Activated naive CD8-positive, alpha-beta T cell treated with anti-CD3 and anti-CD28 coated beads for 36 hours (primary cell): ENCODE measurements around the gene CADM2. TPM values are rescaled to one million over a fixed set of nuclear protein-coding genes. Genes with fewer than 3 reads are reported as not detected.

Experiments
- DNase-seq: peaks from one replicate; pipeline ENCODE4 v3.0.0; 2021
- H3K27ac Mint-ChIP-seq: one replicate; pipeline ENCODE4 v1.8.0; 2022; ENCODE audit warnings: mild to moderate bottlenecking, moderate library complexity, mixed read lengths
- H3K27me3 Mint-ChIP-seq: one replicate; pipeline ENCODE4 v1.8.0; 2022; ENCODE audit warnings: mild to moderate bottlenecking, mixed read lengths
- H3K36me3 Mint-ChIP-seq: one replicate; pipeline ENCODE4 v1.8.0; 2021; ENCODE audit warnings: mild to moderate bottlenecking, mixed read lengths
- H3K4me1 Mint-ChIP-seq: one replicate; pipeline ENCODE4 v1.8.0; 2021; ENCODE audit warnings: mixed read lengths
- H3K4me3 Mint-ChIP-seq: one replicate; pipeline ENCODE4 v1.8.0; 2022; ENCODE audit warnings: mild to moderate bottlenecking, moderate library complexity, mixed read lengths
- H3K9me3 Mint-ChIP-seq: one replicate; pipeline ENCODE4 v1.8.0; 2022; ENCODE audit warnings: mixed read lengths
- total RNA-seq, 2 experiments: library from RNA; stranded (reverse); gene quantifications; one replicate each; pipeline ENCODE4 v1.2.3, GENCODE V29; 2021

CADM2 gene
- total RNA-seq, 2 experiments from 2014 or later: 0.21 to 0.40 TPM

- DNase-seq: no peak
- no peaks in the 10 kb centered on the region for H3K27me3 Mint-ChIP-seq
- H3K27ac Mint-ChIP-seq: no peak overlapping the region
- no peaks in the 10 kb centered on the region for H3K36me3 Mint-ChIP-seq
- no peaks in the 10 kb centered on the region for H3K4me1 Mint-ChIP-seq
- no peak overlapping the region for H3K4me3 Mint-ChIP-seq
- H3K9me3 Mint-ChIP-seq: no peaks in the 10 kb centered on the region
These were observed 549.9 kb downstream of the CADM2 start for GRCh38 chr3:85508659-85509058.

DNA sequence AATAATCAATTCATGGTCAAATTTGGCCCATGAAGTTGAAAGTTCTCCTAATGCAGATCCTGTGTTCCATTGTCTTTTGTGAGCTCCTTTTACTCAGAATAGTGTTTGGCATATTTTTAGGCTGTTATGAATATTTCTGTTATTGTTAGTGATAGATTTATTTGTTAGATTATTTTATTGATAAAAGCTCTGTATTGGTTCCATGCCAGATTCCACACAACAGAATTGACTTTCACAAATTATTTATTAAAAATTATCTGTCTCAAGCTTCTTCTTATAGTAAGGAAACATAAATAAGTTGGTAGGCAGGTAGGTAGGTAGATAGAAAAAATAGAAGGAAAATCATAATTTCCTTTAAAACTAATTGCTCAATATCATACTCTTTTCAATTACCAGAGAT, 557.4 kb downstream of the CADM2 start:
- Mint-ChIP-seq H3K4me3 (no peak overlapping the region), H3K27me3 (no peaks in the 10 kb centered on the region), H3K27ac (no peak overlapping the region), H3K36me3 (no peaks in the 10 kb centered on the region), H3K4me1 (no peaks in the 10 kb centered on the region), H3K9me3 (no peaks in the 10 kb centered on the region)
- no peak for DNase-seq

DNA sequence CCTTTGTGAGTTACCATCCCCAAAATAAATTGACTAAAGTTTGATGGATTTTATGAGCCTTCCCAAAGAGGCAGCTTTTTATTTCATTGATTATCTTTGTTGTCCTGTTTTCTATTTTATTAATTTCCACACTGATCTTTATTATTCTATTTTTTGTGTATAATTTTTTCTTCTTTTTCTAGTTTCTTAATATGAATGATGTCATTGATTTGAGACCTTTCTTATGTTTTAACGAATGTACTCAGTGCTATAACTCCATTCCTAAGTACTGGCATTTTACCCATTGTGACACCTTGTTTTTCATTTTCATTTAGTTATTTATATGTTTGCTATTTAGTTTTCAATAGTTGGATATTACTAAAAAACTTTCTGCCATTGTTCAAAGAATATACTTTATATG, 565.3 kb downstream of the CADM2 start:
- Mint-ChIP-seq H3K27ac (no peak overlapping the region), H3K27me3 (no peaks in the 10 kb centered on the region), H3K4me3 (no peak overlapping the region), H3K9me3 (no peaks in the 10 kb centered on the region), H3K36me3 (no peaks in the 10 kb centered on the region), H3K4me1 (no peaks in the 10 kb centered on the region)
- no peak for DNase-seq

DNA sequence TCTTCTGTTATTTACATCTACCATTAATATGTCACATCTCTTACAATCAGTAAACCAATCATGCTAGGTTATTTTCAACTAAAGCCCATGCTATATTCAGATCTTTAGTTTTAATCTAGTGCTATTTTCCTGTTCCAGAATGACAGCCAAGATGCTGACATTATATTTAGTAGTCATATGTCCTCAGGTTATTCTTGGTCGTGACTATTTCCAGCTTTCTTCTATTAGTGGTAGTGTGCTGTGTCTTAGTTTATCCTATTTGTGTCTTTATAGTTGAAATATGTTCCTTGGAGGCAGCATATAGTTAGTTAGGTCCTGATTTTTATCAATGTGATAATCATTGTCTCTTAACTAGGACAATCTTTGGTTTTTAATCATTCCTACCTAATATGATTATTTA, 566.5 kb downstream of the CADM2 start:
- H3K27me3 Mint-ChIP-seq: no peaks in the 10 kb centered on the region
- no peaks in the 10 kb centered on the region for H3K36me3 Mint-ChIP-seq

DNA sequence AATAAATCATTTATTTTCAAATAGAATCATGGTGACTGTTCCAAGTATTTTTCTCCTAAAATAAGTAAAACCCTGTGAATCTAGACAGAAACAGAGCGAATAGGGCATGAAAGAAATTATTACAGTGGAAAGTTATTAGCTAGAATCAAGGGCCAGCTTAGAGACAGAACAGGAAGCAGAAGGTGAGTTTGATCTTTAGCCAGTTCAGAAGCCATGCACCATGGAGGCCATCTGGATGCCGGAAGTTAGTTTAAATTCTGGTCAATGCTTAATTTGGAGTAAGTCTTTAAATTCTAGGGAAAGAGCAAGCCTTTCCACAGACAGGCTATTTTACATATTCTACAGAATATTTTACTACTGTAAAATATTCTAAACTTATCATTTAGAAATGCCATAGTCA, 574.8 kb downstream of the CADM2 start:
- H3K4me3 Mint-ChIP-seq: no peak overlapping the region
- H3K9me3 Mint-ChIP-seq: peaks cover 6% of the 10 kb centered on the region
- H3K4me1 Mint-ChIP-seq: no peaks in the 10 kb centered on the region
- H3K27ac Mint-ChIP-seq: no peak overlapping the region
- H3K36me3 Mint-ChIP-seq: no peaks in the 10 kb centered on the region
- H3K27me3 Mint-ChIP-seq: no peaks in the 10 kb centered on the region
- no peak for DNase-seq

More for the DNA sequence above, 566.5 kb downstream of the CADM2 start:
- no peak overlapping the region for H3K4me3 Mint-ChIP-seq
- DNase-seq: no peak
- H3K4me1 Mint-ChIP-seq: no peaks in the 10 kb centered on the region
- H3K27ac Mint-ChIP-seq: no peak overlapping the region
- H3K9me3 Mint-ChIP-seq: no peaks in the 10 kb centered on the region

- no peak overlapping the region for H3K4me3 Mint-ChIP-seq
- H3K36me3 Mint-ChIP-seq: no peaks in the 10 kb centered on the region
- DNase-seq: no peak
These were observed 576.7 kb downstream of the CADM2 start for GRCh38 chr3:85535517-85535916.

DNA sequence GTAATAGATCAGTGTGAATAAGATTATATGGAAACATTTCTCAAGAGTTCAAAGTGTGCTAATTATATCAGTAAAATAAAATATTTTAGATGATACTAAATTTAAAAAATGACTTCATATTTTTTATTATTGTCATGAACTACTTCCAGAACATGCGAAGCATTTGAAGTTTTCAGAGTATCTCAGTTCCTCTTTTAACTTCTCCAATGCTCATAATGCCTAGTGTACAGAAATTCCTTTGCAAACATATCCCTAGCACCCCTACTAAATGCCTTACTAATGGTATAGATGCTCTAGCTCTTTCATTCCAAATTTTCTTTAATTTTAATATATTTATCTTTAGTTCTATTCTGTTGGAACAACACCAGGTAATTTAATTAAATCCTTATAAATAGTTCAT, 580.4 kb downstream of the CADM2 start:
- DNase-seq: no peak
- no peak overlapping the region for H3K4me3 Mint-ChIP-seq
- H3K27me3 Mint-ChIP-seq: no peaks in the 10 kb centered on the region
- H3K27ac Mint-ChIP-seq: no peak overlapping the region
- H3K9me3 Mint-ChIP-seq: peaks cover 3% of the 10 kb centered on the region
- no peaks in the 10 kb centered on the region for H3K36me3 Mint-ChIP-seq
- no peaks in the 10 kb centered on the region for H3K4me1 Mint-ChIP-seq

More at GRCh38 chr3:85535517-85535916, 576.7 kb downstream of the CADM2 start:
- Mint-ChIP-seq H3K27ac (no peak overlapping the region), H3K27me3 (no peaks in the 10 kb centered on the region), H3K4me1 (no peaks in the 10 kb centered on the region), H3K9me3 (peaks cover 7% of the 10 kb centered on the region)

- H3K27ac Mint-ChIP-seq: no peak overlapping the region
- no peak overlapping the region for H3K4me3 Mint-ChIP-seq
- no peaks in the 10 kb centered on the region for H3K27me3 Mint-ChIP-seq
- no peaks in the 10 kb centered on the region for H3K4me1 Mint-ChIP-seq
- H3K36me3 Mint-ChIP-seq: no peaks in the 10 kb centered on the region
- no peaks in the 10 kb centered on the region for H3K9me3 Mint-ChIP-seq
- DNase-seq: no peak
These were observed 595.4 kb downstream of the CADM2 start for GRCh38 chr3:85554153-85554552.

DNA sequence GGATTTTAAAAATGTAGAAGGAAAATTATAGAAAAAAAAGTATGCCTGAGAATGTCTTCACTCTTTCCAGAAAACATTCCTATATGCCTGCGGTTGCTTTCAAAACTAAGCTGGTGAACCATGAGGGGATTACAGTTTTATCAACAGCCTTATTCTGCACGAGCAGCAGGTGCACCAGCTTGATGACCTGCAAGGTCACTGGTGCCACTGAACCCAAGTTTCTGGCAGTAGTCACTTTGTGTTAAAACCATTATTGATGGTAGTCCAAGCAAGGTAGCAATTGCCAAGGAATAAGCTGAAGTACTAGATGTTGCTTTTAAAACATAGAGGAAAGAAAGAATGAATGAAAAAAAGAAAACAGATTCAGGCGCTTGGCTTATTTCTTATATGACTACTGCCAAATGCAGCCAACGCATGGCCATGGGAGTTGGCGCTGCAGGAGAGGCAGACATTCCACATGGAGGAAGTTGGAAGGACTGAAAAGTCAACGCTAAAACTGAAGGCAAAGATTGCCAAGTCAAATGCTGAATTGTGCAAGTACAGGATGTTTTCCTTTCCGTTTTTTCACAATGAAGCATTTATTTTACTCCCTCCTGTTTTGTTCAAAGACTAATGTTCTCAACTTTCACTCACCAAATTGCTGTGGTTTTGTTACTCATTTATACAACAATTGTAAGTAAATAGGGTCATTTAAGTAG, 601.4 kb downstream of the CADM2 start:
- no peak overlapping the region for H3K27ac Mint-ChIP-seq
- no peaks in the 10 kb centered on the region for H3K36me3 Mint-ChIP-seq
- DNase-seq: no peak
- no peaks in the 10 kb centered on the region for H3K27me3 Mint-ChIP-seq
- H3K9me3 Mint-ChIP-seq: no peaks in the 10 kb centered on the region
- no peaks in the 10 kb centered on the region for H3K4me1 Mint-ChIP-seq
- H3K4me3 Mint-ChIP-seq: no peak overlapping the region

GRCh38 chr3:85567071-85567676, 608.4 kb downstream of the CADM2 start:
- H3K4me3 Mint-ChIP-seq: no peak overlapping the region
- H3K36me3 Mint-ChIP-seq: no peaks in the 10 kb centered on the region
- H3K27ac Mint-ChIP-seq: no peak overlapping the region
- no peaks in the 10 kb centered on the region for H3K9me3 Mint-ChIP-seq
- no peaks in the 10 kb centered on the region for H3K27me3 Mint-ChIP-seq
- H3K4me1 Mint-ChIP-seq: no peaks in the 10 kb centered on the region
- peak; percentile 27 for DNase-seq

DNA sequence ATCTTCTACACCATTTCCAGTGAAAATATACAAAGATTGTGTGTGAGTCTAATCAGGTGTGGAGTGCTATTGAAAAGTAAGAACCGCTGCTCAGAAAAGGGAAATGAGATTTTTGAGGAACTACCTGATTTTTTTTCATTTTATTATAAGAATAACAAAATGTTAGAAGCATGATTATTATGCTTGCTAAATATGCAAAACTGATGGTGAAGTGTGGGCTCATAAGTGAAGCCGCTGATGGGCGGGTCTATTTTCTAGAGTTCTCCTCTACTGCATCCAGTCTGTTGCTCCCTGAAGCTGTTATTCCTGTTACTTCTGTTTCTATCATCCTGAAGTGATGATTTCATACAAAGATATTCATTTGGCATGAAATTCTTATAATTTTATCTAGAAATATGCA, 612.0 kb downstream of the CADM2 start:
- H3K27ac Mint-ChIP-seq: no peak overlapping the region
- H3K27me3 Mint-ChIP-seq: no peaks in the 10 kb centered on the region
- no peaks in the 10 kb centered on the region for H3K4me1 Mint-ChIP-seq
- H3K4me3 Mint-ChIP-seq: no peak overlapping the region
- H3K9me3 Mint-ChIP-seq: no peaks in the 10 kb centered on the region
- no peak for DNase-seq
- no peaks in the 10 kb centered on the region for H3K36me3 Mint-ChIP-seq

DNA sequence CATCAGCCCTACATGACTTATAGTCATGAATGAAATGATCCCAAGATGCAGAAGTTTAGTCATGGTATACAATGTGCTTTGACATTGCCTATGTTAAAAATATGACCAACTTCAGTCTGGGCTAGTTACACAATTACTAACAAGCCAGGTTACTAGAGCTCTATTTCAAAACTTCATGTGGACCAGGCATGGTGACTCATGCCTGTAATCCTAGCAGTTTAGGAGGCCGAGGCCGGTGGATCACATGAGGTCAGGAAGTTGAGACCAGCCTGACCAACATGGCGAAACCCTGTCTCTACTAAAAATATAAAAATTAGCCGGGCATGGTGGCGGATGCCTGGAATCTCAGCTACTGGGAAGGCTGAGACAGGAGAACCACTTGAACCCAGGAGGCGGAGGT, 613.0 kb downstream of the CADM2 start:
- no peak overlapping the region for H3K27ac Mint-ChIP-seq
- H3K4me3 Mint-ChIP-seq: no peak overlapping the region
- H3K9me3 Mint-ChIP-seq: no peaks in the 10 kb centered on the region
- H3K27me3 Mint-ChIP-seq: no peaks in the 10 kb centered on the region
- no peaks in the 10 kb centered on the region for H3K4me1 Mint-ChIP-seq
- H3K36me3 Mint-ChIP-seq: no peaks in the 10 kb centered on the region
- DNase-seq: no peak

DNA sequence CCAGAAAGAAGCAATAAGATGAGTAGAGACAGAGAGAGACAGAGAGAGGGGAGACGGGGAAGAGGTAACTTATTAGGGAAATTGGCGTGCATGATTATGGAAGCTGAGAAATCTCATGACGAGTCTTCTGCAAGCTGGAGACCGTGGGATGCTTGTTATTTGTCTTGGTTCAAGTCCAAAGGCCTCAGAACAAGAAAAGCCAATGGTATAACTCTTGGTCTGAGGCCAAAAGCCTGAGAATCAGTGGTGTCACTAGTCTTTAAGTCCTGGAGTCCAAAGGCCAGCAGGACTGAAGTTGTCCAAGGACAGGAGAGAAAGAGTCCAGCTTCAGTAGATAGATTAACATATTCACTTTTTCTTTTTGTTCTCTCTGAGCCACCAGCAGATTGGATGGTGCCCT, 613.6 kb downstream of the CADM2 start:
- no peak overlapping the region for H3K27ac Mint-ChIP-seq
- H3K4me3 Mint-ChIP-seq: no peak overlapping the region
- no peaks in the 10 kb centered on the region for H3K27me3 Mint-ChIP-seq
- H3K36me3 Mint-ChIP-seq: no peaks in the 10 kb centered on the region
- DNase-seq: no peak
- H3K9me3 Mint-ChIP-seq: no peaks in the 10 kb centered on the region
- no peaks in the 10 kb centered on the region for H3K4me1 Mint-ChIP-seq

- Mint-ChIP-seq H3K4me1 (no peaks in the 10 kb centered on the region), H3K9me3 (no peaks in the 10 kb centered on the region), H3K27me3 (no peaks in the 10 kb centered on the region), H3K36me3 (no peaks in the 10 kb centered on the region), H3K4me3 (no peak overlapping the region), H3K27ac (no peak overlapping the region)
- no peak for DNase-seq
These were observed 614.2 kb downstream of the CADM2 start for GRCh38 chr3:85572978-85573377.

- Mint-ChIP-seq H3K9me3 (no peaks in the 10 kb centered on the region), H3K27ac (no peak overlapping the region), H3K4me3 (no peak overlapping the region), H3K36me3 (no peaks in the 10 kb centered on the region), H3K27me3 (no peaks in the 10 kb centered on the region), H3K4me1 (no peaks in the 10 kb centered on the region)
- DNase-seq: no peak
These were observed 615.4 kb downstream of the CADM2 start for GRCh38 chr3:85574006-85574705.
